NCI-H2196 (cell line): ENCODE results near the gene MARK1.

Experiments
- DNase-seq: peaks from one replicate; lab custom pipeline; 2025; ENCODE audit not compliant: unreplicated experiment; lab: John Stamatoyannopoulos, UW

Gene MARK1

DNA sequence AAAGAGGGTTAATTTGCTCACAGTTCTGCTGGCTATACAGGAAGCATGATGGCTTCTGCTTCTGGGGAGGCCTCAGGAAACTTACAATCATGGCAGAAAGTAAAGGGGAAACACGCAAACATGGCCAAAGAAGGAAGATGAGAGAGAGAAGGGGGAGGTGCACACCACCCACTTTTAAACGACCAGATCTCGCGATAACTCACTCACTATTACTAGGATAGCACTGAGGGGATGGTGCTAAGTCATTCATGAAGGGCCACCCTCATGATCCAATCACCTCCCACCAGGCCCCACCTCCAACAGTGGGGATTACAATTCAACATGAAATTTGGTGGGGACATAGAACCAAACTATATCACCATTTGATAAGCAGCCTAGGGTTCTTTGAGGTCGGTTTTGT lies 159.9 kb downstream of the MARK1 start:
- no peak for DNase-seq

DNA sequence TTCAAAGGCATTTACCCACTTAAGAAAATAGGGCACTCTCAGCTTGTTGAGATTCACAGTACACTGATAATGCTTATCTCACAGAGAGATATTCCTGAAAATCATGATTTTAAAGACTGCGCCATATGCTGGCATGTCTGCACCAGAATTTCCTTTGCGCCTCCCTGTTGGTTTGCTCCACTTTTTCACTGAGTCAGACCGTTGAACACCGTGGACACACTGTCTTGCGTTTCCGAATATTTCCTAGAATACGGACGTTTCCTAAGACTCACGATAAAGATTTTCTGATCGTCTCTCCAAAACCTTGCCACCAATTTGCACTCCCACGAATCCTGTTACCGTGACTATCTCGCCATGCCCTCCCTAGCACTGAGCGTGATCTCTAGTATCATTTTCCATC lies 161.7 kb downstream of the MARK1 start:
- no peak for DNase-seq

GRCh38 chr1:220690140-220691052 lies 162.5 kb downstream of the MARK1 start, which contains the start of gene C1orf115:
Gene C1orf115 (plus strand): TSS chr1:220690363. CDS start chr1:220690403, 40 bp downstream.
- peak; percentile 85 for DNase-seq

DNA sequence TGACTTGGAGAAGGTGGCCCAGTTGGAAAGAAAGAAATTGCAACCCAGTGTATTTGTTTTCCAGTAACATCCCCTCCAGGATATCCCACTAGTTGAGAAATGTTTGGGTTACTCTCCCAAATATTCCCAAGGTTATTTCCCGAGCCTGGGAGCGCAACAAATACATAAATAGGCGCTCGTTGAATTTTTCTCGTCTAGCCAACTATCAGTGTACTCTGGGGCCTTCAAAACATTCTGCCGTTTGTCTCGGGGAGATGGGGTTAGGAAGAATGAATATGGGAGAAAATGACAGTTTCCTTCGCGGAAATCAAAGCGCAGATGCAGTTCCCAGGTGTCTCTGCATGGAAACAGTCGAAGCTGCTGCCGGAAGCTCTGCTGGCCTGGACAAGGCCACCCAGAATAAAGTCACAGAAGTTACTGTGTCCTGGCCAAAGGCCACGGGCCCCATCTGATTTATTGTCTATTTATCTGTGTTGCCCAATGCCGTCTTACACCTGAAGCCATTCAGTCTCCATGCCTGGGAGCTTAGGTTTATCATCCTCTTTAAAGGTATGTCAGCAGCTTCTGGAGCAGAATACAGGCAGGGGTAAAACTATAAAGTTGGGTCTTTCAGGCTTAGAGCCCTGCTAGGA lies 163.2 kb downstream of the MARK1 start:
- DNase-seq = no peak

- DNase-seq = no peak
Observed at GRCh38 chr1:220692436-220693228, 164.7 kb downstream of the MARK1 start.

DNA sequence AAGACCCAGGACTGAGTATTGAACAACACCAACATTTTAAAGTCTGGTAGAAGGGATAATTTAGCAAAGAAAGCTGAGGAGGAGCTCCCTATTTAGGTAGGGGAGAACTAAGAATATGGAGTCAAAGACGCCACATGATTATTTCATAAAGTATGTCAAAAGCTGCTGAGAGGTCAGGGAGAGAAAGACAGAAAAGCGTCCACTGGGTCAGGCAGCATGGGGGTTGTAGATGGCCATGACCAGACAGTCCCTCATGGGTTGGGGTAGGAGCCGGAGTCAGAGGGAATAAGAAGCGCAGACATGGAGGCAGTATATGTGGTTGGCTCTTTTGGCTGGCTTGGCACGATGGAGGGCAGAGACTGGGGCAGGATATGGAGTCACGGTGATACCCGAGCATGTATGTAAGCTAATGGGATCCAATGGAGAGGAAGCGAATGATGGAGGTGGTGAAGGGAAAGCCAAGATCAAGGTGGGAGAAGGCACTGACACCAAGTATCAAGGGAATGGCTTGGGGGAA lies 167.0 kb downstream of the MARK1 start:
- no peak for DNase-seq

DNA sequence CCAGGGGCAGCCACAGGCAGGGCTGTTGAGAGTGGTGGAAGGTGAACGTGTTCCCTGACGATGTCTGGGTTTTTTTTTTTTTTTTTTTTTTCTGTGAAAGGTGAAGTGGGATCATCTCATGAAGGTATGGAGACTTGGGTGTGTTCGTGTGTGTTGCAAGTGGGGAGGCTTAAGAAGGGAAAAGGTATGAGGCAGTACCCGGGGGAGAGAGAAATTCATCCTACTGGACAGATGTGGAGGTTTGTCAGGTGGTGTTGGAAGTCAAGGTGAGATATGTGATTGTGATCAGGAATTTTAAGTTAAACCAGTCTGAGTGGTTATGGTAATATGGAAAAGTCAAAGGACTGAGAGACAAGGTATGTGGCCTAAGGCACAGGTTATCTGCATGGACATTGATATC lies 167.5 kb downstream of the MARK1 start:
- no peak for DNase-seq

GRCh38 chr1:220696226-220696862 lies 168.4 kb downstream of the MARK1 start:
- no peak for DNase-seq

GRCh38 chr1:220696863-220697231 lies 168.9 kb downstream of the MARK1 start:
- no peak for DNase-seq

GRCh38 chr1:220697326-220697725 lies 169.4 kb downstream of the MARK1 start:
- DNase-seq = no peak

DNA sequence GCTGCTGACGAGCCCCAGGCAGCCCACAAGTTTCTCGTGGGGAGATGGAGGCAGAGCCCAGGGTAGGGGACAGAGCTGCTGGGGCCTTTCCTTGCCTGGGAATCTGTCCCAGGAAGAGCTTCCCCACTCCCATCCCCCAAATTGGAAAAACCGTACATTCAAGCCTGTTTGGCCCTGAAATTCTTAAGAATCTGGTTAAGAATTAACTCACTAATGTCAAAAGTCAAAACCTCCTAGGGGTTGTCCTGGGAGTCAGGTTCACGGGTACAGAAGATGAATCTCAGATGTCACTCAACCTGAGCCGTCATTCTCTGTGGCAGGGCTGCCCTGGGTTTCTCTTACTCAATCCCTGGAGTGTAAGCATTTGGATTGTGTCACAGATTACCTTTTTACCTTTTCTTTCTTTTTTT lies 170.7 kb downstream of the MARK1 start:
- DNase-seq = no peak

DNA sequence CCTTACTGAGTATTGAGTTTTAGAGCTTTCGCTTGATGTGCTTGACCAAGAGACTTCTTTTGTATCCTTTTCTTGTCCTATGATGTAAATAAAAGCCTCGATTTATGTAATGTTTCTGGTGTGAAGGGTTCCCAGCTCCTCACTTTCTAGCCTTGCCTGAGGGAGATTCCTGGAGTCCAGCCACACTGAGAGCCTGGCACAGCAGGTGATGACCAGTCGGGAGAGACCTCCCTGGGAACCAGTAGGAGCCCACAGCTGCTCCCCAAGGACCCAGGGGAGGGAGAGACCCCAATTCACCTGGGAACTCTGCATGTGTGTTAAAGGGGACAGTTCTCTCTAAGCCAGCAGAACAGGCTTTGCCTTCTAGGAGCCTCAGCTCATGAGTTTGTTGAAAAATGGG lies 171.1 kb downstream of the MARK1 start:
- DNase-seq = no peak

DNA sequence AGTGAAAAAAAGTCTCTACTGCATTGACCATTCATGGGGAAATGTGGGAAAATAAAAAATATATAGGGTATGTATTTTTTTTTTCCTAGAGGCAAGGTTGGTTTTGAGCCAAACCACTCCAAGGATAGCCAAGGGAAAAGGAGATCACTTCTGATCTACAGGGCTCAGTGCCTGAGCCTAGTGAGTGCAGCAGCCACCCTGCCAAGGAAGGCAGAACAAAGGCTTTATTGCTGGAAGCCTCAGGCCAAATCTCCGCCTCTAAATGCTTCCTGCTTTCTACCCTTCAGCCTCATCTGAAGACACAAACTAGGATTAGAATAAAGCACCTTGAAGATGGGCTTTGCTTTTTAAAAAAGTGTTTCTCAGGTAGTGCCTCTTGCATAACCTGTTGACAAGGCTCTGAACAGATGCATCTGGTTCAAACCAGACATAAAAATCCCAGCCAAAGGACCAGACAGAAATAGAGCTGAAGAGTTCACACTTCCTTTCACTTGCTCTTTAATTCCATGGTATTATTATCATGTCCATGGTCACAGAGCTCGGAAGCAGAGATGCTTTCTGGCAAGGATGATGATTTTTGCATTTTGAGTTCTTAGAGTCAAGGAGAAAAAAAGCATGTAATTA lies 172.7 kb downstream of the MARK1 start:
- peak; percentile 13 for DNase-seq

DNA sequence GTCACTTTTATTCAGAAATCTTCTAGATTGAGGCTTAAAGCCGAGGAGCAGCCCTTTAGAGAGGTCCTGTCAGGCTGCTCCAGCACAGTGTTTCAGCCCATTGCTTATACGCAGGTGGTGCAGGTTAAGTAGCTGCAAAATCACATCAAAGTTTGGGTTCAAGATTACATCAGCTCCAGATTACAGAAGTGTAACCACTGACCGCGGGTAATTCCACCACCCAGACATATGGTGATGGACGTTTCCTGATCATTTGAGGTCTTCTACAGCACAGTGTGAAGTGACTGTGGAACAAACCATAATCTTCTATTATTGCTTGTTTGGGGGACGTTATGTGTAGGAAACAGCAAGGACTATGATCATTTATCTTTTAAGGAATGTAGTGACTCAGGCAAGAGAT lies 174.0 kb downstream of the MARK1 start:
- no peak for DNase-seq

DNA sequence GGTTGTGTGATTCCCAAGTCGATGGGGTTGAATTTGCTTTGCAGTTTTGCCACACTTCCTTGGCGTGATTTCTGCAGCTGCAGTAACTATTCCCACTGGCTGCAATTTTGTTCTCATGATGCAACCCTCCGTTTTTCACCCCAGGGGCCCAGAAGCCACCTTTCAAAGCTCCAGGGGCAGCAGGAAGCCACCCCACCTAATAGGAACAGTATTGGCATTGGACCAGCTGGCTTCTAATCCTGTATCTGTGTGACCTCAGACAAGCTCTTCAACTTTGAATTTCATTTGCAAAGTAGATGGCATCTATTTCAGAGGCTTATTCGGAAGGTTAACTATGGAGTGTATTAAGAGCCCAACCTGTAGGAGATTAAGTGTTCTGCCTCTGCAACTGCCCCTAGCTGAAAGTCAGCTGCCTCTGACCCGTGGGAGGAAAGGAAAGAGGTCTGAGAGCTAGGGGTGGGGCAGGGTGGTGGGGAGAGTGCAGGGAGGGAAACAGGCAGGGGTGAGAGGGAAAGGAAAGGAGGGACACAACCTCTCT lies 174.9 kb downstream of the MARK1 start:
- DNase-seq = peak; percentile 42

- no peak for DNase-seq
Observed at GRCh38 chr1:220703305-220703704, 175.4 kb downstream of the MARK1 start.

DNA sequence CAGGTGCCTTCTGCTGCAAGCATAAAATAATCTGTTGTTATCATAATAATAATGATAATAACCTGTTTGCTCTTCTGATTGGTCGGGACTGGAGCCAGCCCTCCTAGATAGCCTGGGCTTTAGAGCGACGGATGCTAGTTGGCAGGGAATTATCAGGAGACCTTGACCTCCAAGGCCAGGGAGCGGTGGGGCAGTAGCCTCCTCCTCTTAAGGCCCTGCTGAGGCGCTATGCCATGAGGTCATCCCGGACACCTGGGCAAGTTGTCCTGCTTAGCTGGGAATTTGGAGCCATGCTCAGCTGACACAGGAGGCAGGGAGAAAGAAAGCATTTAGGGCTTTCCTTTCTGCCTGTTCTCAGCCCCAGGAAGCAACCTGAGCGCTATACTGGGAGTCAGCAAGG lies 177.8 kb downstream of the MARK1 start:
- DNase-seq = no peak

- DNase-seq = no peak
Observed at GRCh38 chr1:220706480-220706879, 178.5 kb downstream of the MARK1 start.

DNA sequence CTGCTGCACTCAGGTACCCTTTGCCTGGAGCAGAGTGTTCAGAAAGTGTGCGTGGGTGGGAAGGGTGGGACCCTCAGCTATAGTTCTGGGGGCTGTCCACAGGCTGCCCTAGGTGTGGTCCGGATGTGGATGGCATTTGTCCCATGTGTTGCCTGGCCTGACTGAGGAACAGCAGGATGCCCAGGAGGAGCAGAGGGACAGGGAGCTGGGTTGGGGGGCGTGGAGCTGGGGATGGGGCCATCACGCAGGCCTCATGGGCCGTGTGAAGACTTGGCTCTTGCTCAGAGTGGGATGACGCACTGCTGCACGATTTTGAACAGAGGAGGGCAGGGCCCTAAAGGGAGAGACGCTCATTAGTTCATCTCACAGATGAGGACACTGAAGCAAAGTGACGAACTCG lies 179.2 kb downstream of the MARK1 start:
- DNase-seq = no peak

- DNase-seq = no peak
Observed at GRCh38 chr1:220708244-220708643, 180.3 kb downstream of the MARK1 start.
